H1 (cell line): ENCODE measurements around the gene PFDN4. TPM values are rescaled to one million over a fixed set of nuclear protein-coding genes. Genes with fewer than 3 reads are reported as not detected.

Experiments used
- CTCF ChIA-PET: fragments of 300-600 bp; sonication (Branson Sonifier 250); formaldehyde crosslinking; loops from one replicate; lab custom pipeline; 2021; ENCODE audit not compliant: partially characterized antibody; lab: Charles Lee
- POLR2A ChIA-PET: fragments of 300-600 bp; sonication (Branson Sonifier 250); formaldehyde crosslinking; loops from one replicate; lab custom pipeline; 2021; ENCODE audit warnings: inconsistent platforms; ENCODE audit not compliant: partially characterized antibody; lab: Charles Lee
- DNase-seq, 2 experiments: peaks; one replicate each; pipeline versions ENCODE4 v3.0.0 to v3.0.0-alpha.2; 2010 to 2022; ENCODE audit warnings: low spot score in 2 of 2, low read depth in 1 of 2, mixed read lengths in 1 of 2
- FAIRE-seq: peaks from 2 replicates; lab custom pipeline; 2011; peaks lifted over from hg19 to GRCh38; lab: Jason Lieb, UNC
- H2AFZ ChIP-seq: 2 replicates; pipeline ENCODE4 v1.8.1; 2012; ENCODE audit warnings: low read length, inconsistent platforms
- H2AK5ac ChIP-seq: 2 replicates; pipeline ENCODE4 v1.6.1; 2013; ENCODE audit warnings: low read depth, low read length
- H2BK120ac ChIP-seq: replicated peaks from 2 replicates; pipeline ENCODE3; 2013; ENCODE audit warnings: low read depth, low read length, inconsistent platforms
- H2BK12ac ChIP-seq: 2 replicates; pipeline ENCODE4 v1.6.1; 2013; ENCODE audit warnings: low read depth, low read length
- H2BK15ac ChIP-seq: 2 replicates; pipeline ENCODE4 v1.6.1; 2013; ENCODE audit warnings: low read length
- H2BK20ac ChIP-seq: 2 replicates; pipeline ENCODE4 v1.6.1; 2013; ENCODE audit warnings: low read length
- H2BK5ac ChIP-seq: 2 replicates; pipeline ENCODE4 v1.6.1; 2013; ENCODE audit warnings: low read depth, low read length
- H3K14ac ChIP-seq: 2 replicates; pipeline ENCODE4 v1.6.1; 2013; ENCODE audit warnings: inconsistent platforms; ENCODE audit not compliant: insufficient read length
- H3K18ac ChIP-seq: 2 replicates; pipeline ENCODE4 v1.6.1; 2013; ENCODE audit warnings: low read length; ENCODE audit errors: extremely low read depth
- H3K23ac ChIP-seq: 2 replicates; pipeline ENCODE4 v1.6.1; 2013; ENCODE audit warnings: inconsistent platforms; ENCODE audit not compliant: insufficient read length
- H3K23me2 ChIP-seq: 2 replicates; pipeline ENCODE4 v1.6.1; 2013; ENCODE audit warnings: low read depth, low read length
- H3K27ac ChIP-seq: 2 replicates; pipeline ENCODE4 v1.6.1; 2011; ENCODE audit warnings: low read depth, low read length, inconsistent platforms
- H3K27me3 ChIP-seq, 4 experiments: replicated peaks in 1 of 4; 1 replicate in 1 of 4; 2 replicates in 3 of 4; pipeline versions ENCODE4 v1.6.1 to v1.8.1; 2011 to 2013; ENCODE audit warnings: low read length in 3 of 4, mild to moderate bottlenecking in 3 of 4, inconsistent platforms in 2 of 4, mixed read lengths in 2 of 4, moderate library complexity in 1 of 4; ENCODE audit not compliant: control insufficient read depth in 3 of 4, insufficient read depth in 3 of 4; ENCODE audit errors: extremely low read depth in 1 of 4
- H3K36me3 ChIP-seq, 4 experiments: 2 replicates each; pipeline versions ENCODE4 v1.6.1 to v1.8.1; 2011 to 2013; ENCODE audit warnings: mild to moderate bottlenecking in 4 of 4, low read length in 3 of 4, moderate library complexity in 2 of 4, control low read depth in 1 of 4, inconsistent platforms in 1 of 4; ENCODE audit not compliant: insufficient read depth in 4 of 4, control insufficient read depth in 2 of 4
- H3K4ac ChIP-seq: replicated peaks from 2 replicates; pipeline ENCODE3; 2013; ENCODE audit warnings: low read length, low read depth, mixed read lengths, inconsistent platforms; ENCODE audit not compliant: insufficient read length
- H3K4me1 ChIP-seq, 4 experiments: replicated peaks in 1 of 4; 1 replicate in 1 of 4; 2 replicates in 3 of 4; pipeline versions ENCODE4 v1.6.1 to v1.8.1; 2011 to 2013; ENCODE audit warnings: low read length in 3 of 4, inconsistent platforms in 2 of 4, mixed read lengths in 1 of 4; ENCODE audit not compliant: insufficient read depth in 4 of 4, control insufficient read depth in 3 of 4
- H3K4me2 ChIP-seq, 2 experiments: 2 replicates each; pipeline versions ENCODE4 v1.6.1 to v1.8.1; 2011 to 2013; ENCODE audit warnings: low read depth in 2 of 2, low read length in 2 of 2, control low read depth in 1 of 2, inconsistent platforms in 1 of 2, mild to moderate bottlenecking in 1 of 2; ENCODE audit not compliant: insufficient read depth in 1 of 2
- H3K4me3 ChIP-seq, 4 experiments: fragments of 200-600, 300-600 bp in 1 of 4; sonication (generic), shearing (Covaris generic), sonication (Bioruptor Twin) in 1 of 4; 2 replicates each; pipeline versions ENCODE4 v1.5.1 to v1.8.1; 2011 to 2016; ENCODE audit warnings: low read length in 4 of 4, low read depth in 3 of 4, control low read depth in 2 of 4, inconsistent platforms in 2 of 4, mild to moderate bottlenecking in 2 of 4, mixed read lengths in 1 of 4, moderate library complexity in 1 of 4; ENCODE audit not compliant: insufficient read depth in 2 of 4; ENCODE audit errors: extremely low read depth in 1 of 4
- H3K56ac ChIP-seq: replicated peaks from 2 replicates; pipeline ENCODE3; 2013; ENCODE audit warnings: low read depth, mild to moderate bottlenecking, mixed read lengths, low read length, inconsistent platforms; ENCODE audit not compliant: insufficient read length
- H3K79me1 ChIP-seq: 2 replicates; pipeline ENCODE4 v1.6.1; 2013; ENCODE audit warnings: low read depth, low read length, control low read depth
- H3K79me2 ChIP-seq, 2 experiments: 2 replicates each; pipeline versions ENCODE4 v1.6.1 to v1.8.1; 2012 to 2013; ENCODE audit warnings: low read length in 2 of 2, mild to moderate bottlenecking in 2 of 2, inconsistent platforms in 1 of 2; ENCODE audit not compliant: insufficient read depth in 2 of 2, control insufficient read depth in 1 of 2
- H3K9ac ChIP-seq, 4 experiments: replicated peaks in 1 of 4; 1 replicate in 1 of 4; 2 replicates in 3 of 4; pipeline versions ENCODE4 v1.6.1 to v1.8.1; 2011 to 2013; ENCODE audit warnings: low read depth in 3 of 4, low read length in 3 of 4, control low read depth in 2 of 4, mild to moderate bottlenecking in 2 of 4, moderate library complexity in 2 of 4, inconsistent platforms in 1 of 4; ENCODE audit errors: extremely low read depth in 1 of 4
- H3K9me3 ChIP-seq, 2 experiments: 2 replicates each; pipeline versions ENCODE4 v1.6.1 to v1.8.1; 2012 to 2013; ENCODE audit warnings: mild to moderate bottlenecking in 2 of 2, moderate library complexity in 2 of 2, control low read depth in 1 of 2, inconsistent platforms in 1 of 2, low read depth in 1 of 2, low read length in 1 of 2, mixed read lengths in 1 of 2; ENCODE audit not compliant: insufficient read depth in 2 of 2
- H4K20me1 ChIP-seq, 2 experiments: replicated peaks in 1 of 2; 2 replicates each; pipeline versions ENCODE3 to v1.8.1; 2011 to 2013; ENCODE audit warnings: inconsistent platforms in 2 of 2, low read length in 2 of 2, mild to moderate bottlenecking in 1 of 2; ENCODE audit not compliant: insufficient read depth in 2 of 2, control insufficient read depth in 1 of 2
- H4K5ac ChIP-seq: 2 replicates; pipeline ENCODE4 v1.6.1; 2013; ENCODE audit warnings: low read length, low read depth, mixed read lengths, inconsistent platforms; ENCODE audit not compliant: insufficient read length
- H4K8ac ChIP-seq: 2 replicates; pipeline ENCODE4 v1.8.0; 2013; ENCODE audit warnings: mild to moderate bottlenecking, moderate library complexity, low read length, inconsistent platforms; ENCODE audit not compliant: insufficient read depth; ENCODE audit errors: extremely low read depth
- H4K91ac ChIP-seq: replicated peaks from 2 replicates; pipeline ENCODE3; 2013; ENCODE audit warnings: low read length, mixed read lengths, inconsistent platforms; ENCODE audit not compliant: insufficient read length
- BACH1 ChIP-seq: IDR thresholded peaks from 2 replicates; pipeline ENCODE4 v1.6.1; 2012; ENCODE audit warnings: low read length, improper control_type of control experiment
- BCL11A ChIP-seq, 2 experiments: IDR thresholded peaks; one replicate each; pipeline ENCODE4 v1.6.1; 2011; ENCODE audit warnings: low read depth in 2 of 2, low read length in 2 of 2, mild to moderate bottlenecking in 2 of 2
- CBX5 ChIP-seq: fragments of 300-800, 300-1000 bp; sonication (generic); IDR thresholded peaks from 2 replicates; pipeline ENCODE4 v1.7.1; 2016; ENCODE audit warnings: antibody characterized with exemption, low read length, low read depth
- CHD1 ChIP-seq: IDR thresholded peaks from 2 replicates; pipeline ENCODE4 v1.6.1; 2012; ENCODE audit warnings: low read depth, low read length, improper control_type of control experiment
- E2F6 ChIP-seq: IDR thresholded peaks from 2 replicates; pipeline ENCODE4 v1.6.1; 2012; ENCODE audit warnings: inconsistent platforms
- EZH2 ChIP-seq: fragments of 200-600 bp; sonication (generic); IDR thresholded peaks from 2 replicates; pipeline ENCODE4 v1.7.1; 2012; ENCODE audit warnings: low read depth, mild to moderate bottlenecking, moderate library complexity, low read length, inconsistent platforms; ENCODE audit not compliant: severe bottlenecking
- HDAC6 ChIP-seq: IDR thresholded peaks from one replicate; pipeline ENCODE4 v1.7.1; 2012; ENCODE audit warnings: low read depth, mild to moderate bottlenecking, inconsistent platforms, low read length, moderate library complexity
- MAX ChIP-seq: IDR thresholded peaks from 2 replicates; pipeline ENCODE4 v1.6.1; 2012; ENCODE audit warnings: inconsistent platforms
- PHF8 ChIP-seq: fragments of 200-600 bp; sonication (generic); conservative IDR thresholded peaks from 2 replicates; pipeline ENCODE4 v1.7.1; 2012; ENCODE audit warnings: low read depth, mild to moderate bottlenecking, inconsistent platforms, low read length, moderate library complexity
- POU5F1 ChIP-seq: IDR thresholded peaks from 2 replicates; pipeline ENCODE4 v1.6.1; 2011; ENCODE audit warnings: low read depth, mild to moderate bottlenecking, low read length, moderate library complexity
- RFX5 ChIP-seq: IDR thresholded peaks from 2 replicates; pipeline ENCODE4 v1.6.1; 2011; ENCODE audit warnings: low read depth, low read length, improper control_type of control experiment, borderline replicate concordance
- SIRT6 ChIP-seq: IDR thresholded peaks from one replicate; pipeline ENCODE4 v1.7.1; 2012; ENCODE audit warnings: low read length, inconsistent platforms
- SRF ChIP-seq: IDR thresholded peaks from 2 replicates; pipeline ENCODE4 v1.6.1; 2011; ENCODE audit warnings: mild to moderate bottlenecking, low read depth, low read length, moderate library complexity
- TAF1 ChIP-seq: IDR thresholded peaks from 2 replicates; pipeline ENCODE4 v1.6.1; 2011; ENCODE audit warnings: mild to moderate bottlenecking, low read depth, low read length
- TAF7 ChIP-seq: optimal IDR thresholded peaks from 2 replicates; pipeline ENCODE3; 2011; ENCODE audit warnings: low read depth, mild to moderate bottlenecking, inconsistent platforms, low read length, moderate library complexity, borderline replicate concordance
- WGBS, 2 experiments: shearing (Covaris generic) in 1 of 2; methylation state at CpG; one replicate each; pipeline versions ENCODE4 v1.1.6 to v1.1.7; 2013 to 2015; ENCODE audit warnings: low lambda C conversion rate in 2 of 2, mixed read lengths in 2 of 2, inconsistent platforms in 1 of 2, low coverage in 1 of 2, missing lambda C conversion rate in 1 of 2; ENCODE audit not compliant: insufficient replicate concordance in 2 of 2, insufficient coverage in 1 of 2, insufficient read length in 1 of 2; ENCODE audit errors: extremely low coverage in 1 of 2, missing lambda C conversion rate in 1 of 2; 5-methylcytosine and 5-hydroxymethylcytosine counted together
- polyA plus RNA-seq, 7 experiments: library from polyadenylated mRNA; depleted of rRNA in 3 of 7; stranded (reverse) in 5 of 7; unstranded in 2 of 7; fragments of >200 nt in 5 of 7; fragments of 200-250 nt in 2 of 7; gene quantifications; 1 replicate in 5 of 7; 2 replicates in 1 of 7; 4 replicates in 1 of 7; pipeline versions ENCODE4 v1.2.1 to v1.2.3, GENCODE V29; 2011 to 2013; ENCODE audit warnings: missing spikeins in 2 of 7, mixed read lengths in 2 of 7
- total RNA-seq: library from RNA; stranded (reverse); fragmentation: NEBNext Ultra II Directional; extraction: Animal tissue kit (Norgen Biotek cat#: 25700); gene quantifications from 2 replicates; pipeline ENCODE4 v1.2.1, GENCODE V29; 2021

The PFDN4 gene
- total and polyA plus RNA-seq, 2 of the 8 experiments (the other 6 are each of a cell fraction or from before 2014, with no cell fraction given) = 41.9 to 96.8 TPM

GRCh38 chr20:54161821-54162149 is 46.1 kb upstream of the PFDN4 start:
- Histone ChIP-seq H2BK12ac (no peak overlapping the region), H3K9ac (no peak overlapping the region), H3K56ac (no peak overlapping the region), H2BK15ac (no peak overlapping the region), H3K27ac (no peak overlapping the region), H2AK5ac (no peak overlapping the region), H3K79me2 (no peaks in the 10 kb centered on the region), H2BK20ac (no peak overlapping the region), H4K5ac (no peak overlapping the region), H3K9me3 (peaks cover 0 to 4% of the 10 kb centered on the region in 2 experiments; a peak in 1 of 4 replicates), H4K8ac (no peak overlapping the region), H3K36me3 (no peaks in the 10 kb centered on the region), H3K23me2 (no peaks in the 10 kb centered on the region), H3K18ac (no peak overlapping the region), H3K14ac (no peak overlapping the region), H2BK120ac (no peak overlapping the region), H3K27me3 (no peaks in the 10 kb centered on the region), H3K23ac (no peak overlapping the region), H3K4me3 (no peak overlapping the region), H3K4me1 (0 out of 7 replicates have a peak, but pooled peaks cover 0 to 3% (median 0%) of the 10 kb centered on the region in 4 experiments), H4K91ac (no peak overlapping the region), H4K20me1 (no peaks in the 10 kb centered on the region), H3K4ac (no peak overlapping the region), H3K4me2 (no peak overlapping the region), H3K79me1 (no peaks in the 10 kb centered on the region), H2BK5ac (no peak overlapping the region), H2AFZ (no peak overlapping the region)
- DNase-seq (no peak), FAIRE-seq (no peak)
- 77% methylated on average over 4 of the region's 4 CpGs; no CpG with 5 or more reads in 1 of the 2 experiments for WGBS, 2 experiments
- ChIA-PET CTCF (no interaction called here), POLR2A (no interaction called here)
- TF ChIP-seq CBX5 = no peak
- no peak for TF ChIP-seq RFX5
- no peak for TF ChIP-seq BCL11A (IDR thresholded peaks at IDR 0.05; ENCODE audit: low read depth in 2 of 2, low read length in 2 of 2)
- TF ChIP-seq SIRT6 = no peak
- no peak for TF ChIP-seq PHF8
- TF ChIP-seq SRF = no peak
- no peak for TF ChIP-seq MAX
- TF ChIP-seq BACH1 = no peak
- no peak for TF ChIP-seq CHD1
- no peak for TF ChIP-seq POU5F1
- no peak for TF ChIP-seq TAF7
- TF ChIP-seq EZH2 = no peak
- TF ChIP-seq E2F6 = no peak
- no peak for TF ChIP-seq TAF1
- TF ChIP-seq HDAC6 = no peak
